Measurements from ENCODE around the gene MROH2A.

Gene MROH2A

GRCh38 chr2:233769260-233769659 is 8.9 kb upstream of the MROH2A start:
- H3K4me1 ChIP-seq (ENCODE audit: control insufficient read depth, insufficient read depth, low read length) = peaks cover 8% of the 10 kb centered on the region
- H3K9me3 ChIP-seq (replicated peaks; ENCODE audit: low read length) = no peaks in the 10 kb centered on the region
- no peak overlapping the region for H3K4me2 ChIP-seq (ENCODE audit: low read length)
- no peak overlapping the region for H3K4me3 ChIP-seq (ENCODE audit: low read length)
- no peaks in the 10 kb centered on the region for H3K36me3 ChIP-seq (ENCODE audit: insufficient read depth, low read length)
- no peak overlapping the region for H3K9ac ChIP-seq (ENCODE audit: low read depth, low read length)
- H3K27me3 ChIP-seq (ENCODE audit: control insufficient read depth, insufficient read depth, low read length) = peaks cover 4% of the 10 kb centered on the region

DNA sequence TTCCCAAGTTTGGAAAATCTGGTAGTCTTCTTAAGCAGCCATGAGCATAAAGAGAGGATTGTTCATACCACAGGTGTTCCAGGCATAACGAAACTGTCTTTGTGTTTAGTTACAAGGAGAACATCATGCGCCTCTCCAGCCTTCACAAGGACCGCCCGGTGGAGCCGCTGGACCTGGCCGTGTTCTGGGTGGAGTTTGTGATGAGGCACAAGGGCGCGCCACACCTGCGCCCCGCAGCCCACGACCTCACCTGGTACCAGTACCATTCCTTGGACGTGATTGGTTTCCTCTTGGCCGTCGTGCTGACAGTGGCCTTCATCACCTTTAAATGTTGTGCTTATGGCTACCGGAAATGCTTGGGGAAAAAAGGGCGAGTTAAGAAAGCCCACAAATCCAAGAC is 6.0 kb upstream of the MROH2A start:
- no peaks in the 10 kb centered on the region for H3K36me3 ChIP-seq (ENCODE audit: insufficient read depth, low read length)
- no peaks in the 10 kb centered on the region for H3K9me3 ChIP-seq (replicated peaks; ENCODE audit: low read length)
- H3K27me3 ChIP-seq (ENCODE audit: control insufficient read depth, insufficient read depth, low read length) = peaks cover 4% of the 10 kb centered on the region
- H3K4me2 ChIP-seq (ENCODE audit: low read length) = no peak overlapping the region
- H3K9ac ChIP-seq (ENCODE audit: low read depth, low read length) = no peak overlapping the region
- no peaks in the 10 kb centered on the region for H3K4me1 ChIP-seq (ENCODE audit: control insufficient read depth, insufficient read depth, low read length)
- no peak overlapping the region for H3K4me3 ChIP-seq (ENCODE audit: low read length)

GRCh38 chr2:233772583-233772982 is 5.5 kb upstream of the MROH2A start:
- H3K36me3 ChIP-seq (ENCODE audit: insufficient read depth, low read length) = no peaks in the 10 kb centered on the region
- no peak overlapping the region for H3K4me2 ChIP-seq (ENCODE audit: low read length)
- H3K27me3 ChIP-seq (ENCODE audit: control insufficient read depth, insufficient read depth, low read length) = peaks cover 4% of the 10 kb centered on the region
- H3K9me3 ChIP-seq (replicated peaks; ENCODE audit: low read length) = no peaks in the 10 kb centered on the region
- H3K4me1 ChIP-seq (ENCODE audit: control insufficient read depth, insufficient read depth, low read length) = no peaks in the 10 kb centered on the region
- no peak overlapping the region for H3K9ac ChIP-seq (ENCODE audit: low read depth, low read length)
- no peak overlapping the region for H3K4me3 ChIP-seq (ENCODE audit: low read length)

DNA sequence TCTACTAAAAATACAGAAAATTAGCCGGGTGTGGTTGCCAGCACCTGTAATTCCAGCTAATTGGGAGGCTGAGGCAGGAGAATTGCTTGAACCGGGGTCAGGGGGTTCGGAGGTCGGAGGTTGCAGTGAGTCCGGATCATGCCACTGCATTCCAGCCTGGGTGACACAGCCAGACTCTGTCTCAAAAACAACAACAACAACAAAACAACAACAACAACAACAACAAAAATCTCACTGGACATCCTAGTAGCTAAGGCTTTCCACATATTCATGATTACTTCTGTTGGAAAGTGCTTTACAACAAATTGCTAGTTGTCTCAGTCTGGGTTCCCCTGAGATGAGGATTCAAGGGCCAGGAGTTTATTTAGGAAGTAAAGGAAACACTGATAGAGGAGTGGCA is 4.3 kb upstream of the MROH2A start:
- H3K4me2 ChIP-seq (ENCODE audit: low read length) = no peak overlapping the region
- no peak overlapping the region for H3K9ac ChIP-seq (ENCODE audit: low read depth, low read length)
- no peaks in the 10 kb centered on the region for H3K36me3 ChIP-seq (ENCODE audit: insufficient read depth, low read length)
- H3K4me3 ChIP-seq (ENCODE audit: low read length) = no peak overlapping the region
- no peaks in the 10 kb centered on the region for H3K4me1 ChIP-seq (ENCODE audit: control insufficient read depth, insufficient read depth, low read length)
- H3K9me3 ChIP-seq (replicated peaks; ENCODE audit: low read length) = no peaks in the 10 kb centered on the region
- peaks cover 3% of the 10 kb centered on the region for H3K27me3 ChIP-seq (ENCODE audit: control insufficient read depth, insufficient read depth, low read length)

DNA sequence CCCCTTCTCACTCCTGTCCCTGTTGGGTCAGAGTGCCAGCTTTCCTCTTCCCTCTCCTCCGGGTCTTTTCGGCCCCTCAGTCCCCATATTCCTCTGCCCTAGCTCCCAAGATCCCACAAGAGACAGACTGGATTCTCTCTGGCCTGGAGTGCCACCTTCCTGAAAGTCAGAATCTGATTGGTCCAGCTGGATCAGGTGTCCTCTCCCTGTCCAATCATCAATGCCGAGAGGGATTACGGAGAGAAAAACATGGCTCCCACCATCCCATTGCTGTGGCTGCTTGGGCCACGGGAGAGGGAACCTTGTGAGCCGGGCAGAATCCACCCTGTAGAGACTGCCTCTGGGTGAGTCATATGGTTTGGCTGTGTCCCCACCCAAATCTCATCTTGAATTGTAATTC is 2.7 kb upstream of the MROH2A start:
- H3K9me3 ChIP-seq (replicated peaks; ENCODE audit: low read length) = no peaks in the 10 kb centered on the region
- H3K4me2 ChIP-seq (ENCODE audit: low read length) = no peak overlapping the region

DNA sequence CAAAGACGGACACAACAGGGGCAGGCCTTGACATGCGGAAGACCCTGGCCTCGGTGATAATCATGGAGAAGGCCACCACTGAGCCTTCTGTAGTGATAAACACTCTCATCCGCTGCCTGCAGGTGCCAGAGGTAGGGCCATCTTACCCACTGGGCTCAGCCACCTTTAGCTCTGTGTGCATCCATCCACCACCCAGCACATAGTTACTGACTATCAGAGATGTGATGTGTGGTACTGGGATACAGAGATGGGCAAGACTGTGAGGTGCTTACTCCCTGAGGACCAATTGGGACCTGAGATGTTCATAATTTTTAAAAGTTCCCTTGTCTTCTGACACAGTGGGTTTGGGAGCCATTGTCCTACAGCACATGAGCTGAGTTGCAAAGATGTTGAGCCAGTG is 1.6 kb downstream of the MROH2A start:
- Histone ChIP-seq H3K9me3 (replicated peaks; ENCODE audit: low read length) (no peaks in the 10 kb centered on the region), H3K4me1 (ENCODE audit: control insufficient read depth, insufficient read depth, low read length) (no peaks in the 10 kb centered on the region), H3K4me2 (ENCODE audit: low read length) (no peak overlapping the region), H3K4me3 (ENCODE audit: low read length) (no peak overlapping the region), H3K36me3 (ENCODE audit: insufficient read depth, low read length) (no peaks in the 10 kb centered on the region), H3K27me3 (ENCODE audit: control insufficient read depth, insufficient read depth, low read length) (peaks cover 3% of the 10 kb centered on the region), H3K9ac (ENCODE audit: low read depth, low read length) (no peak overlapping the region)

More for the DNA sequence above, 2.7 kb upstream of the MROH2A start:
- Histone ChIP-seq H3K4me3 (ENCODE audit: low read length) (no peak overlapping the region), H3K36me3 (ENCODE audit: insufficient read depth, low read length) (no peaks in the 10 kb centered on the region), H3K4me1 (ENCODE audit: control insufficient read depth, insufficient read depth, low read length) (no peaks in the 10 kb centered on the region), H3K9ac (ENCODE audit: low read depth, low read length) (no peak overlapping the region), H3K27me3 (ENCODE audit: control insufficient read depth, insufficient read depth, low read length) (peaks cover 3% of the 10 kb centered on the region)

DNA sequence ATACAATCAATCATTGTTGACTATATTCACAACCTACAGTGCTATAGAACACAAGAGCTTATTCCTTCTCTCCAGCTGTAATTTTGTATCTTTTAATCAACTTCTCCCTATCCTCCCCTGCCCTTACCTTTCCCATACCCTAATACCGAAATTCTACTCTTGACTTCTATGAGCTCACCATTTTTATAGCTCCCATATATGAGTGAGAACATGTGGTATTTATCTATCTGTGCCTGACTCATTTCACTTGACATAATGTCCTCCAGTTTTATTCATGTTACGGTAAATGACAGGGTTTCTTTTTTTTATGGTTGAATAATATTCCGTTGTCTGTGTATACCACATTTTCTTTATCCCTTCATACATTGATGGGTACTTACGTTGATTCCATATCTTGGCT is 2.6 kb downstream of the MROH2A start:
- H3K4me3 ChIP-seq (ENCODE audit: low read length) = no peak overlapping the region
- H3K9ac ChIP-seq (ENCODE audit: low read depth, low read length) = no peak overlapping the region
- no peaks in the 10 kb centered on the region for H3K4me1 ChIP-seq (ENCODE audit: control insufficient read depth, insufficient read depth, low read length)
- H3K4me2 ChIP-seq (ENCODE audit: low read length) = no peak overlapping the region
- H3K27me3 ChIP-seq (ENCODE audit: control insufficient read depth, insufficient read depth, low read length) = peaks cover 3% of the 10 kb centered on the region
- H3K9me3 ChIP-seq (replicated peaks; ENCODE audit: low read length) = no peaks in the 10 kb centered on the region
- no peaks in the 10 kb centered on the region for H3K36me3 ChIP-seq (ENCODE audit: insufficient read depth, low read length)

DNA sequence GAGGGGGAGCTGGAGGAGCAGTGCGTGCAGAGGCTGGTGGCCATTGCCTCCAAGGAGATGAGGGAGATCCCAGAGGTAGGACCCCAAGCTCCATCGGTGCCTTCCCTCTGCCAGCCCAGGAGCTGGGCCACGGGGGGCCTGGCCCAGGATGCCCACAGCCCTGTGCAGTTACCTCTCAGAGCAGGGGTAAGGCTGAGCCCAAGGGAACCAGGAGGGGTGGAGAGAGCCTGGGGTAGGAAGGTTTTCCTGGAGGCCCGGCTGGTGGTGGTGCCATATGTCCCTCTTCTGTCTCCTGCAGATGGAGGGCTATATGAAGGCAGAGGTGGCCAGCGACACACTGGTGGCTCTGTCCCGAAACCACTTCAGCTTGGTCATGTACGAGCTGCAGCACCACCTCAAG is 11.4 kb downstream of the MROH2A start:
- H3K36me3 ChIP-seq (ENCODE audit: insufficient read depth, low read length) = no peaks in the 10 kb centered on the region
- no peaks in the 10 kb centered on the region for H3K4me1 ChIP-seq (ENCODE audit: control insufficient read depth, insufficient read depth, low read length)
- no peak overlapping the region for H3K4me3 ChIP-seq (ENCODE audit: low read length)
- no peak overlapping the region for H3K9ac ChIP-seq (ENCODE audit: low read depth, low read length)
- H3K4me2 ChIP-seq (ENCODE audit: low read length) = no peak overlapping the region
- no peaks in the 10 kb centered on the region for H3K27me3 ChIP-seq (ENCODE audit: control insufficient read depth, insufficient read depth, low read length)
- H3K9me3 ChIP-seq (replicated peaks; ENCODE audit: low read length) = no peaks in the 10 kb centered on the region

DNA sequence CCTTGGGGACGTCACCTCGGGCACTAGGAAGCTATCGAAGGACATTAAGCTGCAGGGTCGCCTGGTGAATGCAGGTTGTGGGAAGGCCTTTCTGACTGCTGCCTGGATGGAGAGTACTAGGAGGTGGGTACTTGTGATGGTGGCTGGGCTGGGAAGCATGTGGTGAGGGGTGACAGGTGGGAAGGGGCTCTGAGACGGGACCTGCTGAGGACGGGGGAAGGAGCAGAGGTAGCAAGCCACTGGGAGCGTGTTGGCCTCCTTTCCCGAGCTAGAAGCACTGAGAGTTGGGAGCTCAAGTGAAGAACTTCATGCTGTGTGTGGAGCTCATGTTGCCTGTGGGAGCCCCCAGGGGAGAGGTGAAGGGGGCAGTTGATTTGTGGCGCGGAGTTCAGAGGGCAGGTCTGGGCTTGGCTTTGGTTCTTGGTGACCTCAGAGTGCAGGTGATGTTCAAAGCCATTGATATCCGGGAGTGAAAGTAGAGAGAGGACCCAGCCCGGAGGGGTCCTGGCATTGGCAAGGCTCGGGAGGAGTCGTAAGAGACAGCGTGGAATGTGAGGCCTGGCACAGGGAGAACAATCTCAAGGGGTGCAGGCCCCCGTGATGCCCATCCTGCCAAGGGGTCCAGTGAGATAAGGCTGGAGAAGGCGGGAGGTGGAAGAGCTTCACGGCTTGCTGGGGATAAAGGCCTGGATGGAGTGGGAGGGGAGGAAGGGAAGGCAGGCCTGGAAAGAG is 13.2 kb downstream of the MROH2A start:
- no peaks in the 10 kb centered on the region for H3K9me3 ChIP-seq (replicated peaks; ENCODE audit: low read length)
- no peak overlapping the region for H3K9ac ChIP-seq (ENCODE audit: low read depth, low read length)
- no peak overlapping the region for H3K4me2 ChIP-seq (ENCODE audit: low read length)
- no peak overlapping the region for H3K4me3 ChIP-seq (ENCODE audit: low read length)
- H3K27me3 ChIP-seq (ENCODE audit: control insufficient read depth, insufficient read depth, low read length) = no peaks in the 10 kb centered on the region
- H3K36me3 ChIP-seq (ENCODE audit: insufficient read depth, low read length) = no peaks in the 10 kb centered on the region
- H3K4me1 ChIP-seq (ENCODE audit: control insufficient read depth, insufficient read depth, low read length) = no peaks in the 10 kb centered on the region

DNA sequence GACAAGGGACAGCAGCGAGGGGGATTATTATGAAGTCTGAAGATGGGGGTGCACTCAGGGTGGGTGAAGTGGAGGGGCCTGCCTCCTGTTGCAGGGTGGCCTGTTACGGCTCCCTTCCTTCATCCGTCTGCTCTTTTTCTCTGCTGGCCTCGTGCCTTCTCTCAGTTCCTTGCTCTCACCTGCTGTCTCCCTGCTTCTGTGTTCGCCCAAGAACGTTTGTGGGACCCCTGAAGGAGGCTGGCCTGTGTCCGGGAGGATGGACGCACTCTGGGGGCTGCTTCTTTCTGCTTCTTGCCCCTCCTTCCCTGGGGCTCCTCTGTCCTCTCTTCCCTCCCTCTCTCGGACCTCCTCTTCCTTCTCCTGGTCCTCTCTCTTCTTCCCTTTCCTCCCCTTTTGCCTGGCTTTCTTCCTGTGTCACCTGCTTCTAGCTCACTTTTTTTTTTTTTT is 13.8 kb downstream of the MROH2A start:
- Histone ChIP-seq H3K9ac (ENCODE audit: low read depth, low read length) (no peak overlapping the region), H3K4me1 (ENCODE audit: control insufficient read depth, insufficient read depth, low read length) (no peaks in the 10 kb centered on the region), H3K4me3 (ENCODE audit: low read length) (no peak overlapping the region), H3K27me3 (ENCODE audit: control insufficient read depth, insufficient read depth, low read length) (no peaks in the 10 kb centered on the region), H3K4me2 (ENCODE audit: low read length) (no peak overlapping the region), H3K36me3 (ENCODE audit: insufficient read depth, low read length) (no peaks in the 10 kb centered on the region), H3K9me3 (replicated peaks; ENCODE audit: low read length) (no peaks in the 10 kb centered on the region)

DNA sequence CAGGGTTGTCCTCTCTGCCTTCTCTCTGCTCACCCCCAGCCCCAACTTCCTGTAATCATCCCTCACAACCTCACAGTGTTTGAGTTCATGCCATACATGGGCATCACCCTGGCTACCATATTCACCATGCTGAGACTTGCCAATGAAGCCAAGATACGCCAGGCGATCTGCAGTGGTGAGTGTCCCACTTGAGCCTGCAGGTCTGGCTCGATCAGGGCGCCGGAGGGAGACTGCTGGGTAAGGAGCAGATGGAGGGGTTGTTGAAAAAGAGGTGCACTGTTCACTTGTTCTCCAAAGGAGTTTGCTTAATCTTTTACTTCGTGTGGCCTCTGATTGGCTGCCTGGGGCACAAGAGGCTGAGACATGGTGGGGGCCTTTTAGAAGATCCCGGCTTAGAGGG is 14.6 kb downstream of the MROH2A start:
- Histone ChIP-seq H3K27me3 (ENCODE audit: control insufficient read depth, insufficient read depth, low read length) (no peaks in the 10 kb centered on the region), H3K9me3 (replicated peaks; ENCODE audit: low read length) (no peaks in the 10 kb centered on the region), H3K9ac (ENCODE audit: low read depth, low read length) (no peak overlapping the region), H3K36me3 (ENCODE audit: insufficient read depth, low read length) (no peaks in the 10 kb centered on the region), H3K4me3 (ENCODE audit: low read length) (no peak overlapping the region), H3K4me2 (ENCODE audit: low read length) (no peak overlapping the region), H3K4me1 (ENCODE audit: control insufficient read depth, insufficient read depth, low read length) (no peaks in the 10 kb centered on the region)

GRCh38 chr2:233793465-233794127 is 15.5 kb downstream of the MROH2A start:
- H3K9ac ChIP-seq (ENCODE audit: low read depth, low read length) = no peak overlapping the region
- H3K36me3 ChIP-seq (ENCODE audit: insufficient read depth, low read length) = no peaks in the 10 kb centered on the region
- no peaks in the 10 kb centered on the region for H3K4me1 ChIP-seq (ENCODE audit: control insufficient read depth, insufficient read depth, low read length)
- H3K4me2 ChIP-seq (ENCODE audit: low read length) = no peak overlapping the region
- no peaks in the 10 kb centered on the region for H3K9me3 ChIP-seq (replicated peaks; ENCODE audit: low read length)
- no peaks in the 10 kb centered on the region for H3K27me3 ChIP-seq (ENCODE audit: control insufficient read depth, insufficient read depth, low read length)
- H3K4me3 ChIP-seq (ENCODE audit: low read length) = no peak overlapping the region
